PC-3 (cell line): ENCODE data around the gene RBM18.

ENCODE experiments used
- EZH2 ChIP-seq: fragments of 300-600 bp; sonication (generic); IDR thresholded peaks from one replicate; pipeline ENCODE4 v1.6.1; 2017; ENCODE audit warnings: antibody characterized with exemption, mild to moderate bottlenecking, low read length; ENCODE audit not compliant: unreplicated experiment
- EZH2phosphoT487 ChIP-seq: fragments of 300-600 bp; sonication (generic); IDR thresholded peaks from 2 replicates; pipeline ENCODE4 v1.6.1; 2018; ENCODE audit warnings: mild to moderate bottlenecking, antibody characterized with exemption, low read length, borderline replicate concordance
- TF ChIP-seq, protein P1 (sequence below): fragments of 300-600 bp; sonication (generic); conservative IDR thresholded peaks from 2 replicates; pipeline ENCODE4 v1.5.1; 2017; ENCODE audit warnings: antibody characterized with exemption, low read depth, mild to moderate bottlenecking, low read length

DNA sequence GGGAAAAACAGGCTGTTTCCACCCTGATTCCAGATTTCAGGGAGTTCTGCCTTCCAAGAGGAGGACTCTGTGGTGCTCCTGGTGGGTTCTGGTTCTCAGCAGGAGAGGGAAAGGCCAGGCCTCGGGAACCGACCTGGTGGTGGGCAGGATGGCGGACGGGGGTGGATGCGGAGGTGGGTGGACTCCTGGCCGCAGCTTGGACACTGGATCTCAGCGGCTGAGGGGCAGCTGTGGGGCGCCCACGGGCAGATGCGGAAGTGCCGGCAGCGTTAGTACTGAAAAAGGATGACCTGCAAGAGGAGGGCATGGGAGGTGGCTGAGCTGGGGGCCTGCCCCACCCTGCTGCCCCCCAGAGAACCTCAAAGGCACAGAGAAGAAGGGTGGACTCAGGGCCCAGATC, 60.1 kb downstream of the RBM18 start:
- TF ChIP-seq, protein P1, sequence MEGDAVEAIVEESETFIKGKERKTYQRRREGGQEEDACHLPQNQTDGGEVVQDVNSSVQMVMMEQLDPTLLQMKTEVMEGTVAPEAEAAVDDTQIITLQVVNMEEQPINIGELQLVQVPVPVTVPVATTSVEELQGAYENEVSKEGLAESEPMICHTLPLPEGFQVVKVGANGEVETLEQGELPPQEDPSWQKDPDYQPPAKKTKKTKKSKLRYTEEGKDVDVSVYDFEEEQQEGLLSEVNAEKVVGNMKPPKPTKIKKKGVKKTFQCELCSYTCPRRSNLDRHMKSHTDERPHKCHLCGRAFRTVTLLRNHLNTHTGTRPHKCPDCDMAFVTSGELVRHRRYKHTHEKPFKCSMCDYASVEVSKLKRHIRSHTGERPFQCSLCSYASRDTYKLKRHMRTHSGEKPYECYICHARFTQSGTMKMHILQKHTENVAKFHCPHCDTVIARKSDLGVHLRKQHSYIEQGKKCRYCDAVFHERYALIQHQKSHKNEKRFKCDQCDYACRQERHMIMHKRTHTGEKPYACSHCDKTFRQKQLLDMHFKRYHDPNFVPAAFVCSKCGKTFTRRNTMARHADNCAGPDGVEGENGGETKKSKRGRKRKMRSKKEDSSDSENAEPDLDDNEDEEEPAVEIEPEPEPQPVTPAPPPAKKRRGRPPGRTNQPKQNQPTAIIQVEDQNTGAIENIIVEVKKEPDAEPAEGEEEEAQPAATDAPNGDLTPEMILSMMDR = no peak
- TF ChIP-seq EZH2 = no peak
- TF ChIP-seq EZH2phosphoT487 = no peak
